ENCODE results near the gene CEP72. TPM values are rescaled to one million over a fixed set of nuclear protein-coding genes. Genes with fewer than 3 reads are reported as not detected.

The CEP72 gene
- total and polyA plus RNA-seq, 10 of the 15 experiments (the other 5 are each of a cell fraction or from before 2014, with no cell fraction given) = 0.35 to 13.5 (median 8.3) TPM

DNA sequence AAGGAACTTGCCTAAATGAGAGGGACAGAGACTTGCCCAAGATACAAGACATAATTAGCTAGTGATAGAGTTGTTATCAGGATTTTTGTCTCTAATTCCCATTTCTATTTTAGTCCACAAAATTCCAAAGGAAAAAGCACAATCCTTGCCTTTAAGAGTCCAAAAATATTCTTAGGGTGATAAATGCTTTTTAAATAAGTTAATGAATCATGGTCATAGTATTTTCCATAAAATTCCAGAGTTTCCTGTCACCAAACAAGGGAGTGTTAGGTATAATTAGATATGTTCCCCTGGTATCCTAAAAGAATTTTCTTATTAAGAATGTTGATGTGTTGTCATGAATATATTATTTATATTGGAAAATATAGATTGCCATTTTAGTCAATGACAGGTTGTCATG, 21.8 kb upstream of the CEP72 start:
- no peak for ATAC-seq
- H3K79me2 ChIP-seq (ENCODE audit: control insufficient read depth, insufficient read depth, low read length) = no peaks in the 10 kb centered on the region
- H4K20me1 ChIP-seq (ENCODE audit: control insufficient read depth, insufficient read depth) = no peaks in the 10 kb centered on the region
- no peak overlapping the region for H2AFZ ChIP-seq (ENCODE audit: control insufficient read depth, low read depth, low read length)
- ChIA-PET CTCF (no interaction called here), SMC1A (ENCODE audit: uncharacterized antibody, unreplicated experiment) (interaction anchor here (1.4 kb wide), 1 partner anchor 8 kb away, joined by 3 read pairs; no protein-coding TSS in a partner anchor), POLR2A (no interaction called here), RAD21 (ENCODE audit: unreplicated experiment) (no interaction called here)
- no peak overlapping the region for H3K9ac ChIP-seq (ENCODE audit: control insufficient read depth, insufficient read depth, low read length)
- no peaks in the 10 kb centered on the region for H3K36me3 ChIP-seq (ENCODE audit: control insufficient read depth in 2 of 2, insufficient read depth in 2 of 2, low read length in 1 of 2)
- no peaks in the 10 kb centered on the region; a peak in 2 of 4 replicates for H3K27me3 ChIP-seq (replicated peaks in 1 of 2; ENCODE audit: control insufficient read depth in 2 of 2, insufficient read depth in 2 of 2, low read length in 1 of 2)
- FAIRE-seq = no peak
- no peak overlapping the region for H3K4me2 ChIP-seq (ENCODE audit: control insufficient read depth, insufficient read depth)
- in situ Hi-C loops (cut with MboI) (loop anchor here (5.0 kb wide), 1 partner anchor 33 kb away; no protein-coding TSS in a partner anchor), intact Hi-C loops (cut with micrococcal nuclease; ENCODE audit: unreplicated experiment) (no loop called here)
- no peak overlapping the region for H3K4me3 ChIP-seq
- no peak for DNase-seq (ENCODE audit: low read depth, low spot score)
- H3K4me1 ChIP-seq (ENCODE audit: control insufficient read depth, insufficient read depth, low read length) = no peaks in the 10 kb centered on the region
- TF ChIP-seq ZBED1 (IDR thresholded peaks at IDR 0.05; ENCODE audit: borderline replicate concordance) = no peak
- no peak for TF ChIP-seq ETV6 (conservative IDR thresholded peaks at IDR 0.05 in 1 of 2, IDR thresholded peaks at IDR 0.05 in 1 of 2; ENCODE audit: borderline replicate concordance in 1 of 2, low read depth in 1 of 2)
- TF ChIP-seq, protein P1, sequence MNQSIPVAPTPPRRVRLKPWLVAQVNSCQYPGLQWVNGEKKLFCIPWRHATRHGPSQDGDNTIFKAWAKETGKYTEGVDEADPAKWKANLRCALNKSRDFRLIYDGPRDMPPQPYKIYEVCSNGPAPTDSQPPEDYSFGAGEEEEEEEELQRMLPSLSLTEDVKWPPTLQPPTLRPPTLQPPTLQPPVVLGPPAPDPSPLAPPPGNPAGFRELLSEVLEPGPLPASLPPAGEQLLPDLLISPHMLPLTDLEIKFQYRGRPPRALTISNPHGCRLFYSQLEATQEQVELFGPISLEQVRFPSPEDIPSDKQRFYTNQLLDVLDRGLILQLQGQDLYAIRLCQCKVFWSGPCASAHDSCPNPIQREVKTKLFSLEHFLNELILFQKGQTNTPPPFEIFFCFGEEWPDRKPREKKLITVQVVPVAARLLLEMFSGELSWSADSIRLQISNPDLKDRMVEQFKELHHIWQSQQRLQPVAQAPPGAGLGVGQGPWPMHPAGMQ (IDR thresholded peaks at IDR 0.05; ENCODE audit: borderline replicate concordance) = no peak
- no peak for TF ChIP-seq JUNB (IDR thresholded peaks at IDR 0.05)
- TF ChIP-seq RAD21 (IDR thresholded peaks at IDR 0.05; ENCODE audit: insufficient read depth, low read depth, low read length) = no peak
- no peak for TF ChIP-seq NR2C2 (IDR thresholded peaks at IDR 0.05; ENCODE audit: borderline replicate concordance, control insufficient read depth, insufficient read length, low read depth)
- no peak for TF ChIP-seq ZZZ3 (IDR thresholded peaks at IDR 0.05; ENCODE audit: control insufficient read depth, insufficient read length, low read depth)
- TF ChIP-seq POLR2A (IDR thresholded peaks at IDR 0.05; ENCODE audit: low read depth, low read length) = no peak
- no peak for TF ChIP-seq SREBF1 (IDR thresholded peaks at IDR 0.05; ENCODE audit: low read length)
- TF ChIP-seq STAT3 (IDR thresholded peaks at IDR 0.05; ENCODE audit: low read depth, low read length) = no peak
- TF ChIP-seq ZNF24 (IDR thresholded peaks at IDR 0.05) = no peak
- TF ChIP-seq RFX5 (IDR thresholded peaks at IDR 0.05; ENCODE audit: low read depth, low read length) = no peak
- no peak for TF ChIP-seq NRF1 (conservative IDR thresholded peaks at IDR 0.05; ENCODE audit: low read depth, low read length)
- TF ChIP-seq BCL11A (IDR thresholded peaks at IDR 0.05; ENCODE audit: low read depth, low read length) = no peak
- no peak for TF ChIP-seq SP1 (IDR thresholded peaks at IDR 0.05; ENCODE audit: low read depth, low read length)
- no peak for TF ChIP-seq NR2F1 (conservative IDR thresholded peaks at IDR 0.05)
- TF ChIP-seq TCF3 (IDR thresholded peaks at IDR 0.05; ENCODE audit: borderline replicate concordance, insufficient read depth, low read depth, low read length) = no peak
- TF ChIP-seq ASH2L (IDR thresholded peaks at IDR 0.05; ENCODE audit: borderline replicate concordance, low read depth) = no peak
- no peak for TF ChIP-seq IKZF1 (conservative IDR thresholded peaks at IDR 0.05)
- no peak overlapping the region for H3K27ac ChIP-seq (ENCODE audit: control insufficient read depth, insufficient read depth)
- no TSS peak for BruUV-seq (replicated peaks)
- H3K9me3 ChIP-seq (replicated peaks; ENCODE audit: control insufficient read depth, insufficient read depth, low read length) = peaks cover 7% of the 10 kb centered on the region; the same call in 1 of the 3 replicates

All from GM12878 (cell line).